GM12878 (cell line): ENCODE data around the gene SLC17A7. TPM values are rescaled to one million over a fixed set of nuclear protein-coding genes. Genes with fewer than 3 reads are reported as not detected.

Experiments
- CBX3 ChIP-seq: fragments of 200-600 bp; sonication (generic); IDR thresholded peaks from 2 replicates; pipeline ENCODE4 v1.6.1; 2016; ENCODE audit warnings: low read depth, borderline replicate concordance
- E2F8 ChIP-seq: fragments of 450-650 bp; IDR thresholded peaks from 2 replicates; pipeline ENCODE4 v1.6.1; 2018; ENCODE audit warnings: mild to moderate bottlenecking, low read depth, moderate library complexity; ENCODE audit not compliant: partially characterized antibody
- ETV6 ChIP-seq, 2 experiments: fragments of 450-650 bp in 1 of 2; IDR thresholded peaks in 1 of 2; conservative IDR thresholded peaks in 1 of 2; 2 replicates each; pipeline ENCODE4 v1.6.1; 2014; ENCODE audit warnings: antibody characterized with exemption in 1 of 2, borderline replicate concordance in 1 of 2, low read depth in 1 of 2, mild to moderate bottlenecking in 1 of 2, moderate library complexity in 1 of 2
- NFIC ChIP-seq: IDR thresholded peaks from 2 replicates; pipeline ENCODE4 v1.6.1; 2012; ENCODE audit warnings: low read depth, mild to moderate bottlenecking, inconsistent platforms, low read length, moderate library complexity
- RAD21 ChIP-seq: IDR thresholded peaks from 2 replicates; pipeline ENCODE4 v1.6.1; 2011; ENCODE audit warnings: mild to moderate bottlenecking, low read depth, low read length, moderate library complexity; ENCODE audit not compliant: insufficient read depth
- RB1 ChIP-seq: fragments of 450-650 bp; formaldehyde crosslinking; IDR thresholded peaks from 2 replicates; pipeline ENCODE4 v1.6.1; 2017; ENCODE audit warnings: mild to moderate bottlenecking, borderline replicate concordance
- RCOR1 ChIP-seq: conservative IDR thresholded peaks from 2 replicates; pipeline ENCODE4 v1.6.1; 2012; ENCODE audit warnings: low read depth, low read length, improper control_type of control experiment
- SMAD5 ChIP-seq: IDR thresholded peaks from 2 replicates; pipeline ENCODE4 v1.6.1; 2016; ENCODE audit warnings: antibody characterized with exemption, low read depth
- SMARCA5 ChIP-seq: fragments of 450-650 bp; IDR thresholded peaks from 2 replicates; pipeline ENCODE4 v1.6.1; 2017; ENCODE audit warnings: mild to moderate bottlenecking
- TCF3 ChIP-seq: IDR thresholded peaks from 2 replicates; pipeline ENCODE4 v1.6.1; 2012; ENCODE audit warnings: low read depth, mild to moderate bottlenecking, low read length, borderline replicate concordance; ENCODE audit not compliant: insufficient read depth
- ZBTB40 ChIP-seq: fragments of 450-650 bp; IDR thresholded peaks from 2 replicates; pipeline ENCODE4 v1.6.1; 2016; ENCODE audit warnings: mild to moderate bottlenecking, moderate library complexity, borderline replicate concordance
- ZNF622 ChIP-seq: fragments of 450-650 bp; IDR thresholded peaks from 2 replicates; pipeline ENCODE4 v1.6.1; 2017; ENCODE audit warnings: mild to moderate bottlenecking, inconsistent platforms
- polyA plus RNA-seq, 11 experiments: library from polyadenylated mRNA; depleted of rRNA in 4 of 11; unstranded in 6 of 11; stranded (reverse) in 5 of 11; fragments of >200 nt; fragmentation: Nextera tagmentation in 4 of 11; fragmentation: Illumina TruSeq in 1 of 11; extraction: Ambion mirVana in 4 of 11; extraction: Trizol in 1 of 11; gene quantifications; 1 replicate in 1 of 11; 2 replicates in 10 of 11; pipeline versions ENCODE4 v1.2.1 to v1.2.3, GENCODE V29; 2011 to 2016; ENCODE audit warnings: inconsistent platforms in 2 of 11, missing spikeins in 2 of 11, low read depth in 1 of 11
- total RNA-seq, 4 experiments: library from RNA; depleted of rRNA in 3 of 4; stranded (reverse); fragments of >200 nt in 3 of 4; fragmentation: Illumina TruSeq in 1 of 4; extraction: Trizol in 1 of 4; gene quantifications; 2 replicates each; pipeline versions ENCODE4 v1.2.1 to v1.2.3, GENCODE V29; 2013 to 2021
- TF ChIP-seq, protein P1 (sequence below): IDR thresholded peaks from 2 replicates; pipeline ENCODE4 v1.6.1; 2012; ENCODE audit warnings: improper control_type of control experiment, low read depth, low read length; ENCODE audit not compliant: insufficient replicate concordance
- TF ChIP-seq, protein P2 (sequence below): IDR thresholded peaks from 2 replicates; pipeline ENCODE4 v1.6.1; 2011; ENCODE audit warnings: borderline replicate concordance, low read depth, mild to moderate bottlenecking, moderate library complexity, mixed read lengths, low read length; ENCODE audit not compliant: insufficient read depth; ENCODE audit errors: extremely low read length

Gene SLC17A7
- total and polyA plus RNA-seq, 10 of the 15 experiments (the other 5 are each of a cell fraction or from before 2014, with no cell fraction given) = 0.03 to 0.24 (median 0.06) TPM; not detected in 6

DNA sequence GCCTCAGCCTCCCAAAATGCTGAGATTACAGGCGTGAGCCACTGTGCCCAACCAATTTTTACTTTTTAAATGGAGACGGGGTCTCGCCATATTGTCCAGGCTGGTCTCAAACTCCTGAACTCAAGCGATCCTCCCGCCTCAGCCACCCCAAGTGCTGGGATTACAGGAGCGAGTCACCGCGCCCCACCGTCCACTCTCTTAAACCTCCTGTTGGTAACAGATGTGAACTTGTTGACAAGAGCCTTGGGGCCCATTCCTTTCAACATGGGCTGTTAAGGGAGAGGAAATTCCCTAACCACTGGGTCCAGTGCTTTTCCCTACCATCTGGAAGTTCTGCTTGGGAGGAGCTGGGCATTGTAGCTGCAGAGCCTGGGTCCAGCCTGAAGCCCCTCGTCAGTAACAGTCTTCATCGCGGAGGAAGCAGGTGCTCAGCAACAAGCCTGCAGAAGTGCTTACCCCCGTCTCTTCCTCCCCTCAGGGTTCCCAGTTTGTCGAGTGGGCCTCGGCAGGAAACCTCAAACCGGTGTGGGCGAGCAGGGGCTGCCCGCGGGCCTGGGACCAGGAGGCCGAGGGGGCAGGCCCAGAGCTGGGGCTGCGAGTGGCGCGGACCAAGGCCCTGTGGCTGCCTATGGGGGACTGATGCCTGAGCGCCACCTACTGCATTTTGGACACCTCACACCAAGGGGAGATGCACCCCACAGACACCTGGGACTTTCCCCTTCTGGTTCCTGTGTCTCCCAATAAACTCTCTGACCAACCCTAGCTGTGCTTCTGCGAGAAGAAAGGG lies 28.7 kb upstream of the SLC17A7 start (continued):
- TF ChIP-seq, protein P1, sequence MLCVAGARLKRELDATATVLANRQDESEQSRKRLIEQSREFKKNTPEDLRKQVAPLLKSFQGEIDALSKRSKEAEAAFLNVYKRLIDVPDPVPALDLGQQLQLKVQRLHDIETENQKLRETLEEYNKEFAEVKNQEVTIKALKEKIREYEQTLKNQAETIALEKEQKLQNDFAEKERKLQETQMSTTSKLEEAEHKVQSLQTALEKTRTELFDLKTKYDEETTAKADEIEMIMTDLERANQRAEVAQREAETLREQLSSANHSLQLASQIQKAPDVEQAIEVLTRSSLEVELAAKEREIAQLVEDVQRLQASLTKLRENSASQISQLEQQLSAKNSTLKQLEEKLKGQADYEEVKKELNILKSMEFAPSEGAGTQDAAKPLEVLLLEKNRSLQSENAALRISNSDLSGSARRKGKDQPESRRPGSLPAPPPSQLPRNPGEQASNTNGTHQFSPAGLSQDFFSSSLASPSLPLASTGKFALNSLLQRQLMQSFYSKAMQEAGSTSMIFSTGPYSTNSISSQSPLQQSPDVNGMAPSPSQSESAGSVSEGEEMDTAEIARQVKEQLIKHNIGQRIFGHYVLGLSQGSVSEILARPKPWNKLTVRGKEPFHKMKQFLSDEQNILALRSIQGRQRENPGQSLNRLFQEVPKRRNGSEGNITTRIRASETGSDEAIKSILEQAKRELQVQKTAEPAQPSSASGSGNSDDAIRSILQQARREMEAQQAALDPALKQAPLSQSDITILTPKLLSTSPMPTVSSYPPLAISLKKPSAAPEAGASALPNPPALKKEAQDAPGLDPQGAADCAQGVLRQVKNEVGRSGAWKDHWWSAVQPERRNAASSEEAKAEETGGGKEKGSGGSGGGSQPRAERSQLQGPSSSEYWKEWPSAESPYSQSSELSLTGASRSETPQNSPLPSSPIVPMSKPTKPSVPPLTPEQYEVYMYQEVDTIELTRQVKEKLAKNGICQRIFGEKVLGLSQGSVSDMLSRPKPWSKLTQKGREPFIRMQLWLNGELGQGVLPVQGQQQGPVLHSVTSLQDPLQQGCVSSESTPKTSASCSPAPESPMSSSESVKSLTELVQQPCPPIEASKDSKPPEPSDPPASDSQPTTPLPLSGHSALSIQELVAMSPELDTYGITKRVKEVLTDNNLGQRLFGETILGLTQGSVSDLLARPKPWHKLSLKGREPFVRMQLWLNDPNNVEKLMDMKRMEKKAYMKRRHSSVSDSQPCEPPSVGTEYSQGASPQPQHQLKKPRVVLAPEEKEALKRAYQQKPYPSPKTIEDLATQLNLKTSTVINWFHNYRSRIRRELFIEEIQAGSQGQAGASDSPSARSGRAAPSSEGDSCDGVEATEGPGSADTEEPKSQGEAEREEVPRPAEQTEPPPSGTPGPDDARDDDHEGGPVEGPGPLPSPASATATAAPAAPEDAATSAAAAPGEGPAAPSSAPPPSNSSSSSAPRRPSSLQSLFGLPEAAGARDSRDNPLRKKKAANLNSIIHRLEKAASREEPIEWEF = no peak
- TF ChIP-seq TCF3 (peak; percentile 68; the same call in 1 of the 2 replicates), RCOR1 (0 out of 2 replicates have a peak, but pooled peaks have one; percentile 74), ZNF622 (no peak), CBX3 (no peak), ETV6 (conservative IDR thresholded peaks at IDR 0.05 in 1 of 2, IDR thresholded peaks at IDR 0.05 in 1 of 2; ENCODE audit: borderline replicate concordance in 1 of 2, low read depth in 1 of 2) (peak in 1 of 2 experiments; percentile 51; a peak in 1 of 4 replicates), RB1 (peak; percentile 51; the same call in 1 of the 2 replicates), SMAD5 (no peak), E2F8 (no peak), RAD21 (peak; percentile 87), ZBTB40 (no peak), SMARCA5 (peak; percentile 100), NFIC (peak; percentile 26; the same call in 1 of the 2 replicates)
- TF ChIP-seq, protein P2, sequence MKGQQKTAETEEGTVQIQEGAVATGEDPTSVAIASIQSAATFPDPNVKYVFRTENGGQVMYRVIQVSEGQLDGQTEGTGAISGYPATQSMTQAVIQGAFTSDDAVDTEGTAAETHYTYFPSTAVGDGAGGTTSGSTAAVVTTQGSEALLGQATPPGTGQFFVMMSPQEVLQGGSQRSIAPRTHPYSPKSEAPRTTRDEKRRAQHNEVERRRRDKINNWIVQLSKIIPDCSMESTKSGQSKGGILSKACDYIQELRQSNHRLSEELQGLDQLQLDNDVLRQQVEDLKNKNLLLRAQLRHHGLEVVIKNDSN = no peak
